HG03280 (cell line): Measurements from ENCODE around the gene HCRT.
"Not testable (repeated sequence)": the region's sequence is repeated elsewhere in the genome, so short reads cannot be mapped to it uniquely, and the experiment has no call there.

ENCODE experiments used
- ATAC-seq: cut with Tn5 transposase; IDR thresholded peaks from one replicate; pipeline ENCODE4 v1.9.1; 2021; ENCODE audit warnings: mild to moderate bottlenecking, moderate library complexity; ENCODE audit not compliant: unreplicated experiment

The HCRT gene

DNA sequence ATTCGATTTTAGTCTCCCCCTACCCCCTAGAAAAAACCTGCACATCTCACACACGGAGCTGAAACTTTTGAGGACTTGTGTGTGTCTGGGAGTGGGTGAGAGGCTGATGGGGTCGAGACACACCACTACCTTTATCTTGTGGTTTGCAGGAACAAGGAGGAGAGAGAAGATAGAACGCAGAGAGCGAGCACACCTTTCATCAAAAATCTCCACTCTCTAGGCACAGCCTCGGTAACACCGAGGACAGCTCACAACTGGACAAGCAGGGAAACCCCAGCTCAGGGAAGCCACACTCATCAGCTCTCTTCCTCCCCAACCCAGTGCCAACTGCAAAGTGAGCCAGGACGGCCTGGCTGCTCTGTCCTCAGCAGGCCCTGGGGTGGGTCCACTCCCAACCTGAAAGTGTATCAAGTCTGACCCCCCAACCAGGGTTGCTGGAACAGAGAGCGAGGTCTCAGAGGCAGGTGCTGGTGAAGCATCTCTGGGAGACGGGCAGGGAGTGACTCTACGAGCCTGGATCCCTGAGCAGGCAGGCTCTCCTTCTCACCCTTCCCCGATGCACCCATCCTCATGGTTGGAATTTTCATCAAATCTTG lies 14.3 kb upstream of the HCRT start:
- no peak for ATAC-seq

DNA sequence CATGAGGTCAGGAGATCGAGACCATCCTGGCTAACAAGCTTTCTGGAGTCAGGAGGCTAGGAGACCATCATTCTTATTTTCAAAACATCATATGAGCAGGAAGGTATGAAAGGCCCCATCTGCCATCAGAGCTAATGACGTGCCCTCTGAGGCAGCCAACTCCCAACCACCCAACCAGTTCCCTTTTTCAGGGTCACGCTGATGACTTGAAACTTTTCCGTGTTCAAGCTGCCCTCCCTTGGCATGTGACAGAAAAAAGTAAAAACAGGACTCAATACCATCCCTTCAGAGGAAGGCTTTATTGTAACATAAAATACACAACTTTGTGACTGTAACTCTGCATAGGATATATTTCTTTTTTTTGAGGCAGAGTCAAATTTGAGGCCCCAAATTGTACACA lies 13.6 kb upstream of the HCRT start:
- no peak for ATAC-seq

DNA sequence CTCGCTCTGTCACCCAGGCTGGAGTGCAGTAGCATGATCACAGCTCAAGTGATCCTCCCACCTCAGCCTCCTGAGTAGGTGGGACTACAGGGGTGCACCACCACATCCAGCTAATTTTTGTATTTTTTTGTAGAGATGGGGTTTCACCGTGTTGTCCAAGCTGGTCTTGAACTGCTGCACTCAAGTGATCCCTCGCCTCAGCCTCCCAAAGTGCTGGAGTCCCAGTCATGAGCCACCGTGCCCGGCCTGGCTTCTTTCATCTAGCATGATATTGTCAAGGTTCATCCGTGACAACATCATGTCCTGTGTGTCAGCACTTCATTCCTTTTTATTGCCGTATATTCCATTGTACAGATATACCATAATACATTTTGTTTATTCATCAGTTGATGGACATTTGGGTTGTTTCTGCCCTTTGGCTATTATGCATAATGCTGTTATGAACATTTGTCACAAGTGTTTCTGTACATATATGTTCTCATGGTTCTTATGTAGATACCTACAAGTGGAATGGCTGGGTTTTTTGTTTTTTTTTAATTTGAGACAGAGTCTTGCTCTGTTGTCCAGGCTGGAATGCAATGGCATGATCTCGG lies 12.4 kb upstream of the HCRT start:
- ATAC-seq: no peak

DNA sequence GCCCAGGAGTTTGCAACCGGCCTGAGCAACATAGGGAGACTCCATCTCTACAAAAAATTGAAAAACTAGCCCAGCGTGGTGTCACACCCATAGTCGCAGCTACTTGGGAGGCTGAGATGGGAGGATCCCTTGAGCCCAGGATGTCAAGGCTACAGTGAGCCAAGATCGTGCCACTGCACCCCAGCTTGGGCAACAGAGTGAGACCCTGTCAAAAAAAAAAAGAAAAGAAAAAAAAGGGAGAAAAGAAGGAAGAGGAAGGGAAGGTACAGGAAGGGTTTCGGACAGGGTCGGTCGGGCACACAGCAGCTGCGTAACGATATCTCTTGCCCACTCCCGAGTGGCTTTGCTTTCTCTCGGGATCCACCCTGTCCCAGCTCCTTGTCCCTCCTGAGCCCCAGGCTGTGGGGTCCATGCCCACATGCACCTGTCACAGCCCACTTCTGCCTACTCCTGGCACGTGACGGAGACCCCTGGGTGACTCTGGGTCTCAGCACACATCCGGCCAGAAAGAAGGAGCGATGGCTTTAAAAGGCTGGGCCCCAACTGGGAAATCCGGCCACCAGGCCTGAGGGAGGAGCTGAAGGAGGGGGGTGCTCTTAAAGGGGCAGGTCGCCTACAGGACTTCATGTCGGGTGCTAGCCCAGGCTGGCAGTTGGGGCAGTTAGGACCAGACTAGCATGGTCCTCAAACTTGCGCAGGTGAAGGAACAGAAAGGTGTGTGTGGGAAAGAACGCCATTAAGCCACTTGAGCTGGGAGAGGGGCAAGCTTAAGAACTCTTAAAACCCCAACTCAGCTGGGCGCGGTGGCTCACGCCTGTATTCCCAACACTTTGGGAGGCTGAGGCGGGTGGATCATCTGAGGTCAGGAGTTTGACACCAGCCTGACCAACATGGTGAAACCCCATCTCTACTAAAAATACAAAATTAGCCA lies 9.0 kb upstream of the HCRT start, which contains the start of gene GHDC:
Gene GHDC (minus strand): TSS at position 526 of the 931 bp plus-strand sequence. CDS start 913 bp downstream, outside the sequence.
- peak; percentile 85 for ATAC-seq

DNA sequence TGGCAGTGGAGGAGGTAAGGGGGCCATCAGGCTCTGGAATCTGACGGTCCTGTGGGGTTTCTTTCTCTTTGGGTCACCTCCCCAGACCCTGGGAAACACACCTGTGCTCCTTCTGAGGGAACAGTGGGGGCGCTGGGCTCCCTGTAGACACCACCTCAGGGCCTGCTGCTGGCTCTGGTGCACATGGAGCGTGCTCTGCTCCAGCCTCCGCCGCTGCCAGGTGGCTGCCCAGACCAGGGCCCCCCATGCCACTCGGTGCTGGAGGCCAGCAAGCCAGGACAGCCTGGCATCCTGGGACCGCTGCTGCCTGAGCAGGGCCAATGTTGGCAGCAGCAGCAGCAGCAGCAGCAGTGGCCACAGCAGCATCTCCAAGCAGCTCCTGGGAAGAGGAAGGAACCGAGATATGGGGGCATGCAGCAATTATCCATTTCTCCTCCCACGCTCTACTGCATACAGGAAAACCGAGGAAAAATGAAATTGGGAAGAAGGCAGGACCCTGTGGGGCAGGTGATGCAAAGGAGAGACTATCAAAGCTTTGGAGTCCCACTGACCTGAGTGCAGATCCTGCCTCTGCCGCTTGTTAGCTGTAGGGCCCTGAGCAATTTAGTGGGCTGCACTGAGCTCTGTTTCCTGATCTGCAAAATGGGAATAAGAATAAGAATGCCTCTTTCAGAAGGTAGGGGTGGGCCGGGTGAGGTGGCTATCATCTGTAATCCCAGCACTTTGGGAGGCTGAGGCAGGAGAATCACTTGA lies 8.1 kb upstream of the HCRT start:
- ATAC-seq: no peak

DNA sequence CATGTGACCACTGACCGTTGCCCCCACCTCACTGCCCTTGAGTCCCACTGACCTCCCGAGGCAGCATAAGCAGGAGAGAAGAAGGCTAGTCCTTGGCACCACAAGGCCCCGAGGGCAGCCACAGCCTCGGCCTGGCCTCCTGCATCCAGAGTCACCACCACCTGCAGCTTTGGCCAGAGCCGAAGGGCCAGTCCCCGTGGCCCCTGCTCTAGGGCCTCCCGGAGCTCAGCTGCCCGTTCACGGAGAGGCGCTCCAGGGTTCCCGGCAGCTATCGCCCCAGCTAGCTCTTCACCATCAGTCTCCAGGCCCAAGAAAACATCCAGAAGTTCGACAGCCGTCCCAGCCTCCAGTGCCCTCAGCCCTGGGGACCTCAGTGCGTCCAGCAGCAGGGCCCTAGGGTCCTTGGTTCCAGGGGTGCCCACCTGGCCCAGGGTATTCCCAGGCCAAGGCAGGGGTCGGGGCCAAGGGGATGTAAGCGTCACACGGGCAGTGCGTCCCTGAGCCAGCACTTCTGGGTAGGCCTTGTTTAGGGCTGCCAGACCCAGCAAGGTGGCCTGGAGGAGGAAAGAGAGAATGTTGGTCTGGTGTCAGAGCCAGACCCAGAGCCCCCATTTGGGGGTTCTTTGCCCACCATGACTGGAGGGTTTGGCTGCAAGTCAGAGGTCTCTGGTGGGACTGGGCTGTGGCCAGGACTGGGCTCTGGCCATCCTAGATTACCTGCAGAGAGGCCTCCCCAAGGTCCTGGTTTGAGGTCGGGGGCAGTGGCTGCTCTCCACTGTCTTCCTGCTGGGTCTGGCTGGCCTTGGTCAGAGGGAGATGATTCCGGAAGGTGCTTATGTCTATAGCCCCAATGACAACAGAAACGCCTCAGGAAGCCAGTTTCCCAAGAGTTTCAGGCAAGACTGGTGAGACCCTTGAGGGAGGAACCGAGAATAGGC lies 7.2 kb upstream of the HCRT start:
- ATAC-seq: no peak

DNA sequence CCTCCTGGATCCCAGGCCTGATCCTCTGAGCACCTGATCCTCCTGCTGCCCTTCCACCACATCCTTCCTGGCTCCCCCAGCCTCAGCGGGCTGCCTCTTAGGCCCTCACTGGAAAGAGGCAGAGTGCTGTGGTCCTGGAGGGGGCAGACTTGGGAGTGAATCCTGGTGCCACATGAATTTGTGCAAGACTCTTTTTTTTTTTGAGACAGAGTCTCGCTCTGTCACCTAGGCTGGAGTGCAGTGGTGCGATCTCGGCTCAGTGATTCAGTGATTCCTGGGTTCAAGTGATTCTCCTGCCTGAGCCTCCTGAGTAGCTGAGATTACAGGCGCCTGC lies 6.0 kb upstream of the HCRT start:
- ATAC-seq: no peak

DNA sequence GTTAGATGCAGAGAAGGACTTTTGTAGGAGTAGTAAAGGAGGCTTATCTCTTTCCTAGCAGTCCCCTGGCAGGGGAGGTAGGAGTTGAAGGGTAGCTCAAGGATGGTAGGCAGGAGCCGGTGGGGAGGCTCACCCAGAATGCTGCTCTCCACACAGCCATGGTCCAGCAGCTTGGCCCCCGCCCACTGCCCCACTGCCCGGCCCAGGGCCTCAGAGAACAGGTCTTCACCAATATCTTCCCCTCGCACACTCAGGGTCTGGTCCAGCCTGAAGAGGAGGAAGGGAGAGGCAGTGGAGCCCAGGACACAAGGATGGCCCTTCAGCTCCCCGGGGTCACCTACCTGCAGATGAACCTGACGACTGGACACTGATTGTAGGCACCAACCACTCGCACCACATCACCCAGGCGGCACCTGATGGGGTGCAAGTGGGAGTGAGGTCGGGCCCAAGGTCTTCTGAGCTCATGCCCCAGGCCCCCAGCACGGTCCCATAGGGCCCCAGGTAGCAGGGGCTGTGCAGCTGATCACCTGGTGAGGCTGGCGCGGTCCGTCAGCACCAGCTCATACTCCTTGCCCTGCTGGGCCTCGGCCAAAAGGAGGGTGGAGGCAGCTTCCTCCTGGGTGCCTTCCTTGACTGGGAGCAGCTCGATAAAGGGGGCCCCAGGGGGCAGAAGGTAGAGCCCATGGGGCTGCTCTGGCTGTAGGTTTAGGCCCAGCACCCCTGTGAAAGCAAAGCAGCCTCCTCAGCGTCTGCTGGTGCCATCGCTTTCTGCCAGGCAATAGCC lies 5.4 kb upstream of the HCRT start:
- no peak for ATAC-seq

DNA sequence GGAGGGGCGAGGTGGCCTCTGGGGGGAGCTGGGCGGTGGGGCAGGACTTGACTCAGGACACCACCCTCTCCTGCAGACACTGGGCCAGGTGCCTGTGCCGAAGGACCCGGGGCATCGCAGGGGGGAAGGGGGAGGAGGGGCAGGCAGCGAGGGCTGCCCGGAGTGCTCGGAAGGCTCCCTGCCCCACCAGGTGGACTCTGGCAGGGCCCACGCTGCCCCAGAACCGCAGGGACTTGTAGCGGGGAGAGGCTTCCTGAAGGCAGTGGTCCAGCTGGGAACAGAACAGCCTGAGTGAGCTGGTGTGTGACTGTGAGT lies 4.4 kb upstream of the HCRT start:
- no peak for ATAC-seq

DNA sequence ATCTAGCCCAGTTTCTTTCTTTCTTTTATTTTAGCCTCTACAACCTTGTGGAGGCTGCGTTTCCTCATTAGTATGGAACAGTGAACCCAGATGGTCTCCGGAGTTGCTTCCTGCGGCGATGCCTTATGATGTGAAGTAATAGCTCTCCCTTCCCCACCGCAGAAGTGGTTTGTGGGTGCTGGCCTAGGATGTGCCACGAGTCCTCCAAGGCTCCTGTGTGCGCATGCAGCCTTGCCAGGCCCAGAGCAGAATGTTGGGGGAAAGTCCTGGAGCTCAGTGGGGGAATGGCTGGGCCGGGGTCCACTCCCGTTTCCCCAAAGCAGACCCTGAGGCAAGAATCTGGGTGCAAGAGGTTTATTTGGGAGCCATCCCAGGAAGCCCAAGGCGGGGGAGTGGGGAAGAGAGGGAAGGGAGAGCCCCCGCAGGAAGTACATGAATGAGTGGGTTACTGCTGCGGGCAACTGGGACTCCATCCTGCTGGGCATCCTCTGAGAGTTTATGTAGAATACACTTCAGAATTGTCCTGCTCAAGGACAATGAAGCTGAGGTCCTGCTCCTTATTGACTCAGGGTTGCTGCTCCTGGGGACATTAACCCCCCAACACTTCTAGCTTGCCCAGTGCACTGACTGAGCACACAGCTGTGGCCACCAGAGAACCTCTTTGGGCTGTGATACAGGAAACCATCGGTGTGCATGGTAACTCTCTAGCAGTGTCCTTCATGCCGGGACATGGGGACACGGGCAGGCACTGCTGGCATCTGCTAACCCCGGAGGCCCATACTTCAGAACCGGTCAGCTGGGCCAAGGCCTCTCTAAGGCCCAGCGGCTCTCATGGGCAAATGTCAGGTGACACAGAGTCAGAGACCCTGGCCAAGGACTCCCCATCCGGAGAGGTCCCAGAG lies 3.7 kb upstream of the HCRT start:
- ATAC-seq: no peak

DNA sequence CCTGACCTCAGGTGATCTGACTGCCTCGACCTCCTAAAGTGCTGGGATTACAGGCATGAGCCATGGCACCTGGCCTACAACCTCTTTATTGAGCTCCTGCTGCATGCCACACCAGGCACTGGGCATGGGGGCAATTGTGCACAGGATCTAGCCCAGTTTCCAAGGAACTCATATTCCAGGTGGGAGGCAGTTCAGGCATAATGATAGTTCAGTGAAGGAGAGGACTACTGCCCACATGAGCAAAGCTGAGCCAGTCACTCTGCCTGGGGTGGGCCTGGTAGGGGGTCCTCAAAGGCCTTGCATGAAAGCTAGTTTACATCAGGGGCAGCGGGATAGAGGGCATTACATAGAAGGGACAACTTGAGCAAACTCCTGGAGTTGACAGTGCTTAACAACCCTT lies 2.6 kb upstream of the HCRT start:
- ATAC-seq: no peak

DNA sequence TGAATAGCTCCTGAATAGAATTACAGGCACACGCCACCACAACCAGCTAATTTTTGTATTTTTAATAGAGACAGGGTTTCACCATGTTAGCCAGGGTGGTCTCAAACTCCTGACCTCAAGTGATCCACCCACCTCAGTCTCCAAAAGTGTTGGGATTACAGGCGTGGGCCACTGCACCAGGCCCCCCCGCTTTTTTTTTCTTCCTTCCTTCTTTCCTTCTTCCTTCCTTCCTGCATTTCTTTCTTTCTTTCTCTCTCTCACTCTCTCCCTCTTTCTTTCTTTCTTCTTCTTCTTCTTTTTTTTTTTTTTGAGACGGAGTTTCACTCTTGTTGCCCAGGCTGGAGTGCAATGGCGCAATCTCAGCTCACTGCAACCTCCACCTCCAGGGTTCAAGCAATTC lies 939 bp upstream of the HCRT start:
- not testable (repeated sequence) for ATAC-seq

DNA sequence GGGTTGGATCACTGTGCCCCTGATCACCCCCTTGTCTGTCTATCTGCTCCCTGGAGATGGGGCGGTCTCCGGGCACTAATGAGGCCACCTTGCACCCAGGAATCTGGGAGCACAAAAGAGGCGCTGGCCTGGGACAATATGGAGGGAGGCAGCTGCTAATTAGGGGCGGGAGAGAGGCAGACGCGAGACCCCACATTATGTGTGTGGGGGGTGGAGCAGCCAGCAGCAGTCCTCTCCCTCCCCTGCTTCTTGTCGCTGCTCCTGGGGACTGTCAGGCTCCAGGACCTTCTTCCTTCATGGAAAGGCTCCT lies 324 bp upstream of the HCRT start:
- ATAC-seq: no peak

DNA sequence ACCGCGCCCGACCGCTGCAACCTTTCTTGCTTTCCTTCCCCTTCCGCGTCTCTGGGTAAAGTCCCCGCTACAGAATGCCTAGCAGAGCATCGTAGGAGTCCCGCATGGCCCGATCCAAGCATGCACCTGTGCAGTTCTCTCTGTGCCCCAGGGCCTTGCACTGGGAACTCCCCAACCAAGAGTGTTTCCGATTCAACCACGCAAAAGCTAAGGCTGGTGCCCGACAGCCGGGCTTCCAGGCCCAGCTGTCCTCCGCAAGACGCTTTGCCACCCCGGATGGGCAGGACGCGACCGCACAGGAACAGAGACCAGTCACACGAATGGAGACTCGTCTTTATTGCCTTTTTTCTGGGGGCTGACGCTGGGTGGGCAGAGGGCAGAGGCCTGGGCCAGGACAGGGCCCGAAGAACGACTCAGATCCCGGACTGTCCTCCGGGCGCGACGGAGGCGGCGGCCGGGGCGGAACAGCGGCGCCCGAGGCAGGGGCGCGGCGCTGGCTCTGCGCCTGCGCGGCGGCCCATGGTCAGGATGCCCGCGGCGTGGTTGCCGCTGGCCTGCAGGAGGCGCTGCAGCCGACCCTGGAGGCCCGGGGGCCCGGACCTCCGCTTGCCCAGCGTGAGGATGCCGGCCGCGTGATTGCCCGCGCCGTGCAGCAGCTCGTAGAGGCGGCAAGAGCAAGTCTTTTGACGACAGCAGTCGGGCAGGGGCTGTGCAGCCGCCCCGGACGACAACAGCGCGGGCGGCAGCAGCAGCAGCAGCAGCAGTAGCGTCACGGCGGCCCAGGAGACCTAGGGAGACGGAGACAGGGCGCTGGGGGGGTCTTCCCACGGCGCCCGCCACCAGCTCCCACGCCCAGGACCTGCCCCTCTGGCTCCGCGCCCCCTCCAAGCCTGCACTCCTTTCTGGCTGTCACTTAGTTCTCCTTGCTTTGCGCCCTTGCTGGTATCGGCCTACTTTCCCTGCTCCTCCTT lies 1.2 kb downstream of the HCRT start:
- peak; percentile 63 for ATAC-seq

DNA sequence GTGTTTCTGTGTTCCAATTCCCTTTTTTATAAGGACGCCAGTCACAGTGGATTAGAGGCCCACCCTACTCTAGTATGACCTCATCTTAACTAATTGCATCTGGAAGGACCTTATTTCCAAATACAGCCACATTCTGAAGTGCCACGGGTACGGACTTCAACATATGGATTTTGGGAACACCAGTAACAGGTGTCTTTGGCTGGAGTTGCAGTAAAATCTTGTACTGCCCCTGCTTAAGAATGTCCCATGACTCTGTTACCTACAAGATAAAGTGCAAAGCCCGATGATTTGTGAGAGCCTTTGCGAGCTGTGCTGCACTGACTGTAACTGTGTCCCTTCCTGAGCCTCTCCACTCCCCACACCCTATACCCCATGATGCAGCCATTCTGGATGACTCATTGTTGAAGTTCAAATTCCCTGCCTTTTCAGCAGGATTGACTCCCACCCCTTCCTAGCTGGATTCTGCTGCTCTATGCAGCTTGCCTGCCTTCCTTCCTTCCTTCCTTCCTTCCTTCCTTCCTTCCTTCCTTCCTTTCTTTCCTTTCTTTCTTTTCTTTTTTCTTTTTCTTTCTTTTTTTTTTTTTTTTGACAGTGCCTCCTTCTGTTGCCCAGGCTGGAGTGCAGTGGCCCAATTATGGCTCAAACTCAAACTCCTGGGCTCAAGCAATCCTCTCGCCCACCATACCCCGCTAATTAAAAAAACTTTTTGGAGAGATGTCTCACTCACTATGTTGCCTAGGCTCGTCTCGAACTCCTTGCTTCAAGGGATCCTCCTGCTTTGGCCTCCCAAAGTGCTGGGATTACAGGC lies 2.1 kb downstream of the HCRT start:
- no peak for ATAC-seq

DNA sequence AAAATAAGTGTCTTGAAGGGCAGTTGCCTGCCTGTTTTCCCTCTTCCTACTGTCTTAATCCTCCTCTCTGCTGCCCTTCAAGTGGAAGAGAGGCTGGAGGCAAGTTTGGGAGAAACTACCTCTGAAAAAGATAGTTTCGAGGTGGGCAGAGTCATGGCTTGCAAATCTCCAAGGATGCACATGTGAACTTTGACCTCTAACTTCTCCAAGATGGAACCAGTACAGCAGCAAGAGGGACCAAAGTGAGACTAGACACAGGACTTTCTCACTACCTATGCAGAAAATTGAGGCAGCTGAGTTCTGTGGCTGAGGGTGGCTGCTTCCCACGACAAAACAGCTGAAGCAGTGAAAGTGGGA lies 3.4 kb downstream of the HCRT start:
- no peak for ATAC-seq
